GM19351 (cell line): ENCODE data around the gene ASB13.

Experiments used
- ATAC-seq: cut with Tn5 transposase; IDR thresholded peaks from one replicate; pipeline ENCODE4 v1.9.1; 2021; ENCODE audit warnings: mild to moderate bottlenecking, moderate library complexity; ENCODE audit not compliant: unreplicated experiment

ASB13 gene

GRCh38 chr10:5591336-5591824 lies 75.0 kb downstream of the ASB13 start:
- no peak for ATAC-seq

- ATAC-seq: no peak
These were observed 75.6 kb downstream of the ASB13 start for GRCh38 chr10:5590816-5591215.

- no peak for ATAC-seq
These were observed 76.5 kb downstream of the ASB13 start for GRCh38 chr10:5589661-5590511.

GRCh38 chr10:5589011-5589660 lies 77.3 kb downstream of the ASB13 start:
- no peak for ATAC-seq
